Measurements from ENCODE around the gene VAV3. TPM values are rescaled to one million over a fixed set of nuclear protein-coding genes. Genes with fewer than 3 reads are reported as not detected.

Gene VAV3
- total and polyA plus RNA-seq, 2 of the 13 experiments (the other 11 are each of a cell fraction or from before 2014, with no cell fraction given), result 15.9 to 29.8 TPM

GRCh38 chr1:107597290-107597689 lies 367.7 kb downstream of the VAV3 start (continued):
- TF ChIP-seq ZNF777 (CRISPR knock-in tag; IDR thresholded peaks at IDR 0.05) (no peak), SIX1 (CRISPR knock-in tag; IDR thresholded peaks at IDR 0.05; ENCODE audit: borderline replicate concordance) (peak; percentile 49; the same call in 1 of the 2 replicates), BCL6 (CRISPR knock-in tag; IDR thresholded peaks at IDR 0.05) (peak; percentile 100), HMG20A (CRISPR knock-in tag; IDR thresholded peaks at IDR 0.05; ENCODE audit: borderline replicate concordance) (peak; percentile 82), ZNF362 (CRISPR knock-in tag; IDR thresholded peaks at IDR 0.05; ENCODE audit: borderline replicate concordance) (peak; percentile 39; the same call in 1 of the 2 replicates), MIER2 (CRISPR knock-in tag; IDR thresholded peaks at IDR 0.05) (0 out of 2 replicates have a peak, but pooled peaks have one; percentile 18), RXRB (CRISPR knock-in tag; IDR thresholded peaks at IDR 0.05; ENCODE audit: borderline replicate concordance) (peak; percentile 92), ZNF34 (CRISPR knock-in tag; IDR thresholded peaks at IDR 0.05; ENCODE audit: borderline replicate concordance) (no peak), TBP (CRISPR knock-in tag; IDR thresholded peaks at IDR 0.05) (no peak), ATF2 (CRISPR knock-in tag; IDR thresholded peaks at IDR 0.05) (peak; percentile 69; the same call in 1 of the 2 replicates), SRSF4 (IDR thresholded peaks at IDR 0.05; ENCODE audit: low read depth, low read length, poor library complexity, severe bottlenecking) (no peak), PITX1 (CRISPR knock-in tag; IDR thresholded peaks at IDR 0.05) (0 out of 2 replicates have a peak, but pooled peaks have one; percentile 55), SYNCRIP (IDR thresholded peaks at IDR 0.05; ENCODE audit: insufficient read depth, low read depth, low read length) (no peak), SAP130 (CRISPR knock-in tag; IDR thresholded peaks at IDR 0.05; ENCODE audit: low read depth) (peak; percentile 49), HIVEP1 (CRISPR knock-in tag; IDR thresholded peaks at IDR 0.05) (no peak), ZBTB37 (CRISPR knock-in tag; IDR thresholded peaks at IDR 0.05) (no peak), ZMAT5 (CRISPR knock-in tag; IDR thresholded peaks at IDR 0.05; ENCODE audit: borderline replicate concordance, low read depth) (no peak), ZXDC (CRISPR knock-in tag; IDR thresholded peaks at IDR 0.05) (no peak), ZNF264 (CRISPR knock-in tag; IDR thresholded peaks at IDR 0.05) (no peak)
